ENCODE data around the gene SDR42E1. TPM values are rescaled to one million over a fixed set of nuclear protein-coding genes. Genes with fewer than 3 reads are reported as not detected.

Gene SDR42E1, protein sequence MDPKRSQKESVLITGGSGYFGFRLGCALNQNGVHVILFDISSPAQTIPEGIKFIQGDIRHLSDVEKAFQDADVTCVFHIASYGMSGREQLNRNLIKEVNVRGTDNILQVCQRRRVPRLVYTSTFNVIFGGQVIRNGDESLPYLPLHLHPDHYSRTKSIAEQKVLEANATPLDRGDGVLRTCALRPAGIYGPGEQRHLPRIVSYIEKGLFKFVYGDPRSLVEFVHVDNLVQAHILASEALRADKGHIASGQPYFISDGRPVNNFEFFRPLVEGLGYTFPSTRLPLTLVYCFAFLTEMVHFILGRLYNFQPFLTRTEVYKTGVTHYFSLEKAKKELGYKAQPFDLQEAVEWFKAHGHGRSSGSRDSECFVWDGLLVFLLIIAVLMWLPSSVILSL
- total RNA-seq = 0.07 TPM in 1 of 2 replicates, not detected in the other
- polyA plus RNA-seq = 0.05 and 0.08 TPM in 2 replicates
- polyA plus RNA-seq (2011; cell fraction: cytosol; rRNA removed) = 0.07 and 0.10 TPM in 2 replicates
- 0.05 and 0.14 TPM in 2 replicates for polyA plus RNA-seq (2011; cell fraction: nucleus; rRNA removed)
- 0.03 and 0.48 TPM in 2 replicates for polyA plus RNA-seq (2012)
- 0.13 and 0.44 TPM in 2 replicates for polyA minus RNA-seq
- not detected for polyA minus RNA-seq (2011; cell fraction: cytosol; rRNA and poly(A)+ RNA removed)
- polyA minus RNA-seq (2011; cell fraction: nucleus; rRNA and poly(A)+ RNA removed) = 0.19 and 0.24 TPM in 2 replicates
- Bru-seq, nascent RNA = percentile 9 among the genes with signal in this experiment
- BruChase-seq, experiment 1, labeled RNA remaining after a 6-hour chase = percentile 10 among the genes with signal in this experiment
- BruChase-seq, experiment 2, labeled RNA remaining after a 2-hour chase = percentile 13 among the genes with signal in this experiment
- long read RNA-seq, full-length matches to known transcripts = 1 of 1 reads
- long read RNA-seq, partial matches to known transcripts = 0 of 1 reads
- long read RNA-seq, other reads (novel, unspliced or antisense) = 0 of 1 reads

DNA sequence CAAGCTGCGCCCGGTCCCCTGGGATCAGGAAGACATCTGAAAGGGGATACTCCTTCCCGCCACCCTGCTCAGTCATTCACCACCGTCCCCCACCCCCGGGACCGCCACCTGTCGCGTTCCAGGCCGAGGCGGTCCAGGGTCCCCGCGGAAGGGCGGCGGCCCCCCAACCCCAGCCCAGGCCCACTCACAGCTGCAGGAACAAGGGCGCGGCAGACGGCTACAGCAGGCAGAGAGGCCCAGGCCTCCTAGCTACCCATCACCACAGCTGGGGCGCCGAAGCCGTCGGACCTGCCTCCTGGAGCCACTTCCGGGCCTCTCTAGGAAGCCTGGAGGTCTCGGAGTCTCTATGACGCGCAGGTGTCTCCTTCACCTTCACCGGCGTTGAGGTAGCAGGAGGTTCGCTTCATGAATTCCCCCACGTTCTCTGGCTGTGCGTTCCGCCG, at the start of gene SDR42E1:
SDR42E1 (minus strand) TSS at position 272 of the 443 bp plus-strand sequence. CDS start 10,612 bp downstream, outside the sequence.
- Histone ChIP-seq H3K36me3 (ENCODE audit: control insufficient read depth in 2 of 2, extremely low read depth in 1 of 2, insufficient read depth in 2 of 2, low read length in 2 of 2) (no peaks in the 10 kb centered on the region), H4K20me1 (replicated peaks; ENCODE audit: control insufficient read depth, extremely low read depth, insufficient read depth, low read length) (no peaks in the 10 kb centered on the region), H3K9me3 (replicated peaks; ENCODE audit: control insufficient read depth, insufficient read depth, low read length) (peaks cover 4% of the 10 kb centered on the region), H3K4me2 (ENCODE audit: insufficient read depth, low read length) (no peak within 1 kb of the TSS), H3K4me3 (replicated peaks in 1 of 3; ENCODE audit: insufficient read depth in 1 of 3, low read depth in 1 of 3, low read length in 3 of 3) (no peak within 1 kb of the TSS), H3K4me1 (ENCODE audit: control insufficient read depth, extremely low read depth, insufficient read depth, low read length) (peaks cover 4% of the 10 kb centered on the region), H3K9ac (replicated peaks; ENCODE audit: extremely low read depth, insufficient read depth, low read length) (no peak within 1 kb of the TSS), H3K27ac (ENCODE audit: insufficient read depth, low read depth, low read length) (no peak within 1 kb of the TSS), H2AFZ (ENCODE audit: low read depth, low read length) (no peak within 1 kb of the TSS), H3K9me1 (replicated peaks; ENCODE audit: control insufficient read depth, extremely low read depth, insufficient read depth, low read length) (no peaks in the 10 kb centered on the region), H3K79me2 (ENCODE audit: control insufficient read depth, insufficient read depth, low read length) (no peaks in the 10 kb centered on the region), H3K27me3 (ENCODE audit: control insufficient read depth in 2 of 2, insufficient read depth in 2 of 2, low read length in 2 of 2) (peaks cover 4 to 16% of the 10 kb centered on the region in 2 experiments)
- dilution Hi-C loops (cut with MboI; ENCODE audit: extremely low pct_ligation_motif_present, low sequenced_read_pairs) = no loop called here
- no TSS peak for BruUV-seq (replicated peaks)
- intact Hi-C loops (cut with micrococcal nuclease) = no loop called here
- POLR2A ChIA-PET = no interaction called here
- no peak for TF ChIP-seq GATA2 (IDR thresholded peaks at IDR 0.05; ENCODE audit: insufficient read depth, insufficient read length, low read depth, low read length)
- TF ChIP-seq, protein P1, sequence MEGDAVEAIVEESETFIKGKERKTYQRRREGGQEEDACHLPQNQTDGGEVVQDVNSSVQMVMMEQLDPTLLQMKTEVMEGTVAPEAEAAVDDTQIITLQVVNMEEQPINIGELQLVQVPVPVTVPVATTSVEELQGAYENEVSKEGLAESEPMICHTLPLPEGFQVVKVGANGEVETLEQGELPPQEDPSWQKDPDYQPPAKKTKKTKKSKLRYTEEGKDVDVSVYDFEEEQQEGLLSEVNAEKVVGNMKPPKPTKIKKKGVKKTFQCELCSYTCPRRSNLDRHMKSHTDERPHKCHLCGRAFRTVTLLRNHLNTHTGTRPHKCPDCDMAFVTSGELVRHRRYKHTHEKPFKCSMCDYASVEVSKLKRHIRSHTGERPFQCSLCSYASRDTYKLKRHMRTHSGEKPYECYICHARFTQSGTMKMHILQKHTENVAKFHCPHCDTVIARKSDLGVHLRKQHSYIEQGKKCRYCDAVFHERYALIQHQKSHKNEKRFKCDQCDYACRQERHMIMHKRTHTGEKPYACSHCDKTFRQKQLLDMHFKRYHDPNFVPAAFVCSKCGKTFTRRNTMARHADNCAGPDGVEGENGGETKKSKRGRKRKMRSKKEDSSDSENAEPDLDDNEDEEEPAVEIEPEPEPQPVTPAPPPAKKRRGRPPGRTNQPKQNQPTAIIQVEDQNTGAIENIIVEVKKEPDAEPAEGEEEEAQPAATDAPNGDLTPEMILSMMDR (IDR thresholded peaks at IDR 0.05; ENCODE audit: extremely low read depth in 1 of 2, insufficient read depth in 1 of 2, low read depth in 1 of 2, low read length in 2 of 2) = no peak
- DNase-seq (ENCODE audit: low read depth, low spot score) (no peak), FAIRE-seq (no peak)
- CTCF ChIA-PET = interaction anchor here (1.5 kb wide), 1 partner anchor 14 kb away, joined by 3 read pairs; no protein-coding TSS in a partner anchor
